ENCODE data around the gene TMEM108. TPM values are rescaled to one million over a fixed set of nuclear protein-coding genes. Genes with fewer than 3 reads are reported as not detected.

TMEM108 gene
- total RNA-seq: not detected in 2 replicates

DNA sequence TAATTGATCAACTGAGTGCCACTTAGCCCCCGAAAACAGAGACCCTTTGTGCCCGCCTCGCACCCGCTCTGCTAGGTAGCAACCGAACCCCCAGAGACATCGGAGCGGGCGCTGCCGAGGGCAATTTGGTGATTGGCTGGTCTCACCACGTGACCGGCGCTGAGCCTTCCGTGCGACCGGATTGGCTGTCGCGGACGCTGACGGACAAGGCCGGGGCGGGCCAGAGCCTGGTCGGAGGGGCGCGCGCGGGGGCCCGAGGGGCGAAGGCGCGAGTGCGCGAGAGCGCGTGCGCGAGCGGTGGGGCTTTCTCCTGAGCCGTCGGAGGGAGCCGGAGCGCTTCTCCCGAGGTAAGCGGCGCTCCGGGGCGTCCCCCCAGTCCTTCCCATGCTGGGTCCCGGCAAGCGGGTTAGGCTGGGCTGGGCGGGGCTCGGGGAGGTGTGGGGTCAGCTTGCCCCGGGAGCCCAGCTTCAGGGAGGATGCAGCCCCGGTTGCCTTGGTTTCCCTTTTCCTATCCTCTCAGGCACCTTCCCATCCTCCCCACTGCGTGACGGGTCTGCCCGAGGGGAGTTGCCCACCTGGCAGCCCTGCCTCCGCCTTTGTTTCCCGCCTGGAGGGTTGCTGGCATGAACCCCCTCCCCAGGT, at the start of gene TMEM108:
TMEM108 (plus strand) TSS at position 303 of the 642 bp plus-strand sequence.

DNA sequence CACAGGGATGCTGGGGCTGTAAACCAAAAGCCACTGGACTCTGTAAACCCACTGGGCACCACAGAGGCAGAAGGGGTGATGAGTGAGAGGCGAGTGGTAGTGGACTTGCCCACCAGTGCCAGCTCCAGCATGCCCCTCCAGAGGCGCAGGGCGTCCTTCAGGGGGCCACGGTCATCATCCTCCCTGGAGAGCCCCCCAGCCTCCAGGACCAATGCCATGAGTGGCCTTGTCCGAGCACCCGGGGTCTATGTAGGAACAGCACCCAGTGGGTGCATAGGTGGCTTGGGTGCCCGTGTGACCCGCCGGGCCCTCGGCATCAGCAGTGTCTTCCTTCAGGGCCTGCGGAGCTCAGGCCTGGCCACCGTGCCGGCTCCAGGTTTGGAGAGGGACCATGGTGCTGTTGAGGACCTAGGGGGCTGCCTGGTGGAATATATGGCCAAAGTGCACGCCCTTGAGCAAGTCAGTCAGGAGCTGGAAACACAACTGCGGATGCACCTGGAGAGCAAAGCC, 361.9 kb downstream of the TMEM108 start, which contains the start of gene BFSP2:
BFSP2 (plus strand) TSS at position 51 of the 510 bp plus-strand sequence; CDS start at position 79, 28 bp downstream.

